Activated naive CD4-positive, alpha-beta T cell treated with anti-CD3 and anti-CD28 coated beads, Interleukin-2, amount 10 ng/mL, durations not matched to agents 7 days and 5 days (primary cell): ENCODE results near the gene HSD11B1.

Experiments
- CTCF ChIA-PET: fragments of 350-600 bp; sonication (Branson Sonifier 250); formaldehyde crosslinking; loops from one replicate; lab custom pipeline; 2021; ENCODE audit warnings: antibody characterized with exemption; lab: Charles Lee
- DNase-seq: peaks from one replicate; pipeline ENCODE4 v3.0.0-alpha.2; 2020
- H3K27ac Mint-ChIP-seq: one replicate; pipeline ENCODE4 v1.8.0; 2021; ENCODE audit warnings: mild to moderate bottlenecking, moderate library complexity, mixed read lengths
- H3K27me3 Mint-ChIP-seq: one replicate; pipeline ENCODE4 v1.8.0; 2021; ENCODE audit warnings: mild to moderate bottlenecking, mixed read lengths
- H3K36me3 Mint-ChIP-seq: one replicate; pipeline ENCODE4 v1.8.0; 2021; ENCODE audit warnings: mixed read lengths
- H3K4me1 Mint-ChIP-seq: one replicate; pipeline ENCODE4 v1.8.0; 2021; ENCODE audit warnings: mixed read lengths
- H3K4me3 Mint-ChIP-seq: one replicate; pipeline ENCODE4 v1.8.0; 2021; ENCODE audit warnings: mild to moderate bottlenecking, moderate library complexity, mixed read lengths
- H3K9me3 Mint-ChIP-seq: one replicate; pipeline ENCODE4 v1.8.0; 2021; ENCODE audit warnings: mixed read lengths

HSD11B1 gene

DNA sequence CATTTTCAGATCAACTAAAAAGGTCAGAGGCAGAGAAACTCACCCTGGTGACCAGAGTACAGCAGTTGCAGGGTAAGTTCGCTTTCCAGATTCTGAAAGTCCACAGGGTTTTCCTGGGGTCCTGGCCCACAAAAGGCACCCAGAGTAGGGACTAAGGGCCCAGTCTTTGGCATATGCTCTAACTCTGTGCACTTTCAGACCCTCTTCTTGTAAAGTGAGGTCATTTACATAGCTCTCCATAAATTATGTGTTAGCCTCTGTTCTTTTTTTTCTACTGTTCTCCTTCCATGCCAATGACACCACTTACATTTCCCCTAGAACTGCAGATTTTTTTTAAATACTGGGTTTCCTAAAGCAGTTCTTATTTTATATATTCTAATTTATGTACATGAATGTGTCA, 73.5 kb downstream of the HSD11B1 start:
- peak overlapping the region; percentile 9 for H3K27ac Mint-ChIP-seq
- H3K36me3 Mint-ChIP-seq = peaks cover 72% of the 10 kb centered on the region
- no peak overlapping the region for H3K4me3 Mint-ChIP-seq
- peaks cover 38% of the 10 kb centered on the region for H3K4me1 Mint-ChIP-seq
- no peaks in the 10 kb centered on the region for H3K27me3 Mint-ChIP-seq
- CTCF ChIA-PET = interaction anchor here (2.1 kb wide), 1 partner anchor 9 kb away, joined by 9 read pairs; no protein-coding TSS in a partner anchor
- no peaks in the 10 kb centered on the region for H3K9me3 Mint-ChIP-seq
- DNase-seq = no peak

DNA sequence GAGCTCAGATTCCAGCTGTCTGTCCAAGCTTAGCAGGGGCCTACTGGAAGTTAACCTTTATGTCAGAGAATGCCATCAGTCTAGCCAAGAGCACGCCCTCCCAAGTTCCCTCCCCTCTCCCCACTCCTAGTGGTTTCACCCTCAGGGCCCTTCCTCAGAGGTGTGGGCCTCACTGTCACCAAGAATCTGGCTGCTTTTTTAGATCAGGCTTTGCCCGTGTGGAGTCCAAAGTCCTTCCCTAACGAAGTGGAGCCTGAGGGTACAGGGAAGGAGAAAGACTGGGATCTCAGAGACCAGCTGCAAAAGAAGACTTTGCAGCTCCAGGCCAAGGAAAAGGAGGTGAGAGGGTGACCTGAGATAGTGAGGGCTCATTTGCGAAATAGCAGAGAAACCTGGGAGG, 75.6 kb downstream of the HSD11B1 start:
- H3K27ac Mint-ChIP-seq = peak overlapping the region; percentile 69
- H3K36me3 Mint-ChIP-seq = peaks cover 61% of the 10 kb centered on the region
- no peak overlapping the region for H3K4me3 Mint-ChIP-seq
- CTCF ChIA-PET = interaction anchor here (2.1 kb wide), 1 partner anchor 11 kb away, joined by 9 read pairs; no protein-coding TSS in a partner anchor
- H3K4me1 Mint-ChIP-seq = peaks cover 60% of the 10 kb centered on the region
- peaks cover 4% of the 10 kb centered on the region for H3K27me3 Mint-ChIP-seq
- DNase-seq = no peak
- no peaks in the 10 kb centered on the region for H3K9me3 Mint-ChIP-seq

DNA sequence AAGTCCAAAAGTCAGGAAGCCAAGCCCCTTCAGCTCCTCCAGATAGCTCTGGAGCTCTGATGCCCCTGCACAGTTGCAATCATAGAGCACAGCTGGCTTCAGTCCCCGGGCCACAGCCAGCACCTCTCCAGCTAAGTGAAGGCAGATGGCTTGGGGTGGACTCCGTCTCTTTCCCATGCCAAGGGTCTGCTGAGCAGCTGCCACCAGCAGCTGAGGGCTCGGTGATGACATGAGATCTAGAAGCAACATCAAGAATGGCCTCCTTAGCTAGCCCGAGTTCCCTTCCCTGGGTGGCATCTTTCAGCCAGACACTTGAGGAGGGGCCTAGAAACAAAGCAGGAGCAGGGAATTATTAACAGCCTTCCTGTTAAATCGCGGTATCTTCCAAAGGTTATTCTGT, 78.7 kb downstream of the HSD11B1 start:
- Mint-ChIP-seq H3K4me1 (peaks cover 45% of the 10 kb centered on the region), H3K27me3 (peaks cover 10% of the 10 kb centered on the region), H3K36me3 (peaks cover 37% of the 10 kb centered on the region), H3K27ac (peak overlapping the region; percentile 95), H3K4me3 (peak overlapping the region; percentile 92), H3K9me3 (no peaks in the 10 kb centered on the region)
- CTCF ChIA-PET = interaction anchor here (1.3 to 2.9 kb wide), 3 partner anchors 9 to 40 kb away, joined by 3 to 8 read pairs (median 5); no protein-coding TSS in a partner anchor
- DNase-seq = no peak
